ENCODE data around the gene URB2.
"Not testable (repeated sequence)": the region's sequence is repeated elsewhere in the genome, so short reads cannot be mapped to it uniquely, and the experiment has no call there.

Gene URB2

GRCh38 chr1:229614701-229615100 lies 11.3 kb upstream of the URB2 start:
- no peak for DNase-seq (ENCODE audit: low read depth)

- no peak for DNase-seq (ENCODE audit: low read depth)
These were observed 8.5 kb upstream of the URB2 start for GRCh38 chr1:229617351-229618100.

DNA sequence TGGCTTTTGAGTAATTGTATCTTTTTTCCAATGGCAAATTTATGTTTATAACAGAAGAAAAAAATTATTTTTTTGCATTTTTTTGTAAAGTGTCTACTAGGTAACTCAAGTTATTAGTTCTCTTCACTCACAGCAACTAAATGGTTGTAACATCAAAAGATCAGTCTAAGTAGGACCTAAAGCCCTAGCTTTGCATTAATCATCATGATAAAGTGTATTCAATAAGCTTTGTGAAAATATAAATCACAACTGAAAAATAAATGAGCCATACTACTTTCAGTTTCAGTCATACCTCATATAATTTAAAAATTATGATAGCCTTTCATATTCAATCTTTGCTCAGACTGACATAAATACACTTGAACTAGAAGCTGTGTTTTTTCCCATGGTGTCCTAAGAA lies 7.0 kb upstream of the URB2 start:
- DNase-seq (ENCODE audit: low read depth), result no peak

DNA sequence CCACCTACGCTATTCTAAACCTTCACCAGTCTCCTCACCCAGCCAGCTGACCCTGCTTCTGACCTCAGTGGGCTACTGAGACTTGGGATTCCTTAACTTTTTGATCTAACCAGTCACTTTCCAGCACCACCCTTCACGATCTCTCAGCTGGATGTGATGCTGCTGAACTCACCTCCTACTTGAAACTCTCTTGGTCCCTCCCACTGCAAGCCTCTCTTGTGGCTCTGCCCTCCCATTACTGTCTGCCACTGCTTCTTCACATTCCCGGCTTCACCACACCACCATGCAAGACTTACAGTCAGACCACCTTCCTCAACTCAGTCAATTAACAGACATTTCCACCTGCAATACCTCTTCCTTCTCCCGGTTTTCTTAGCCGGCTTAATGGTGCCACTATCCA lies 6.4 kb upstream of the URB2 start:
- no peak for DNase-seq (ENCODE audit: low read depth)

DNA sequence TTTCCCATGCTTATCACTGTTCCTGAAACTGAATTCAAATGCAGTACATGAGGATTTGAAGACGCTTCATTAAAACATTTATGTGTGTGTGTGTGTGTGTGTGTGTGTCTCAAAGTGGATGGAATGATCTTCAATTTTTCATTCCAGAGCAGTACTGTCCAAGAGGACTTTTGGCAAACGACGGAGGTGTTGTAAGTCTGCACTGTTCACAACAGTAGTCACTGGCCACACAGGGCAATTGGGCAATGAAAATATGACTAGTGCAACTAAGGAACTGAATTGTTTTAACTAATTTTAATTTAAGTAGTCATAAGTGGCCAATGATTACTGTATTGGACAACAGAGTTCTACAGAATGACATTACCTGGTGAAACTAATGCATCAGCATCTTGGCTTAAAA lies 5.2 kb upstream of the URB2 start:
- DNase-seq (ENCODE audit: low read depth), result no peak

DNA sequence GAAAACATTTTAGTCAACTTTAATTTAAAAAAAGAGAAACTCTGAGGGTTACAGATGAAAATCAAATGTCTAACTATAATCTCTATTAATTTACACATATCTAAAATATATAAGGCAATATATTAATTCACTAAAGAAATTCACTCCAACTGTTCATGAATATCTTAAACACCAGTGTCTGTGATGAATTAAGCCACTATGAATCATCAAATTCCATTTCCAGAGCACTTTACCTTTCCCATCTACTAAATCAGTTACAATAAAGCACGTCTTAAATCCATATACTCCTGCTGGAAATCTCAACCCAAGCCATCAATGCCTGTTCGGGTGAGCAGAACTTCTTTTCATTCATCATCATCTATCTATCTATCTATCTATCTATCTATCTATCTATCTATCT lies 4.4 kb upstream of the URB2 start:
- DNase-seq (ENCODE audit: low read depth), result no peak

GRCh38 chr1:229622641-229623120 lies 3.4 kb upstream of the URB2 start:
- not testable (repeated sequence) for DNase-seq (ENCODE audit: low read depth)

GRCh38 chr1:229623225-229623624 lies 2.8 kb upstream of the URB2 start:
- DNase-seq (ENCODE audit: low read depth), result no peak

- DNase-seq (ENCODE audit: low read depth), result no peak
These were observed 2.2 kb upstream of the URB2 start for GRCh38 chr1:229623838-229624237.

DNA sequence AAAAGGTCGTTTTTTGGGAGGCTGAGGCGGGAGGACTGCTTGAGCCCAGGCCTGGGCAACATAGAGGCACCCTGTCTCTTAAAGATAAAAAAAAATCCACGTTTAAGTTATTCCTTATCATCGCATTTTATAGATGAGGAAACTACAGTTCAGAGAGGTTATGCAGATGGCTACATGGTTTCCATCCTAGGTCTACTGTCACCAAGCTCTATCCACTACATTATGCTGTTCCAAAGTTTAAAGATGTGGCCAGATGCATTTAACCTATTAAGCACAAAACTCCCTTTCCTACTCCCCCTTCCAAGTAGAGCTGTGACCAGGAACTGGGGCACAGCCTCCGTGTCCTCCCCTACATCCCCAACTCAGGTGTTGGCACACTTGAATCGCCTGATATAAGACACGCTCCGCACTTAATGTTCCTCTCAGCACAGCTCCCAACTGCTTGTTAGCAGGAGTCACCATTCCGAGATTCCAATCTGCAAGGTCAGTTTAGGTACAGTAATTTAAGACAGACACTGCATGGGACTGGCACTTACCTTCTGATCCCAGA lies 1.5 kb upstream of the URB2 start:
- DNase-seq (ENCODE audit: low read depth), result no peak

DNA sequence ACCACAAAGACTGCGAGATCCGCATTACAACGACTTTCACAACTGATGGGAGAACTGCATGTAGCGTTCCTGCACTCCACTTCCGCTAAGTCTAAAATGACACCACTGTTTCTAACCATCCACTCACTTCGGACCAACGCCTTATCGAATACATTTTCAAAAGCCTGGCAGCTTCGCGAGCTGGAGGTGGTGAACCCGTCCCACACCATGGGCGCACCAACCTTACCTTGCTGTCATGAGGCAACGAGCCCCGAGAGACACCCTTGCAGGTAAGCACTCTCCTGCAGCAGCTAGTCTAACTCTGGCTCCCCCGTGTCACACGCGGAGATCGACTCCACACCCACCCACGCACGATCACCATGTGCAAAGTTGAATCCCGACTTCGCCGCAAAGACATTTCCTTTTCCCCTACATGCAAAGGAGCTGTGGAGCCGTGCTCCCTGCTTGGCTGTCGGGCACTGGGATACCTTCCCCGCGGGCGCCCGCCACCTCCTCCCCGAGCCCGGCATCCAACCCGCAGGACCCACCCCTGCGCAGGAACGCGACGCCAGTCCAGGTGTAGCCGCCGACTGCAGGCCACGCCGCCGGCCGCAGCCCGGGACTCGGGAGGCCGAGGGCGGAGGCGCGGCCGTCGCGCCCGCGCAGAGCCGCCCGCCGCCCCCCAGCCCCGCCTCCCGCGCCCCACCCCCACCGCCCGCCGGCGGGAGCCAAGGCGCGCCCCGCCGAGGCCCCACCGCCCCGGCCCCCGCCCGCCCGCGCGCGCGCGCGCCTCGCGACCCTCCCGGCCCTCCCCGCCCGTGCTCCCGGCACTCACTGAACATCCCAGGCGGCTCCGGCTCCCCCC lies 754 bp upstream of the URB2 start:
- DNase-seq (ENCODE audit: low read depth), result peak; percentile 14

- no peak for DNase-seq (ENCODE audit: low read depth)
These were observed 956 bp downstream of the URB2 start for GRCh38 chr1:229627003-229627402.

- no peak for DNase-seq (ENCODE audit: low read depth)
These were observed 3.2 kb downstream of the URB2 start for GRCh38 chr1:229629261-229629660.

DNA sequence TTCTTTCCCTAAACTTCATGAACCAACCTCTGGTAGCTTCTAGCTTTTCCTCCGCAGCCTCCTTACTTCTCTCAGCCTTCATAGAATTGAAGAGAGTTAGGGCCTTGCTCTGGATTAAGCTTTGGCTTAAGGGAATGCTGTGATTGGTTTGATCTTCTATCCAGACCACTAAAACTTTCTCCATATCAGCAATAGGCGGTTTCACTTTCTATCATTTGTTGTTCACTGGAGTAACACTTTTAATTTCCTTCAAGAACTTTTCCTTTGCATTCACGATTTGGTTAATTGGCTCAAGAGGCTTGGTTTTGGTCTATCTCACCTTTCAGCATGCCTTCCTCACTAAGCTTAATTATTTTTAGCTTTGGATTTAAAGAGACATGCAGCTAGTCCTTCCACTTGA lies 5.1 kb downstream of the URB2 start:
- DNase-seq (ENCODE audit: low read depth), result no peak

GRCh38 chr1:229631966-229632365 lies 5.9 kb downstream of the URB2 start:
- DNase-seq (ENCODE audit: low read depth), result no peak

GRCh38 chr1:229636042-229636441 lies 10.0 kb downstream of the URB2 start:
- DNase-seq (ENCODE audit: low read depth), result no peak

GRCh38 chr1:229637746-229638145 lies 11.7 kb downstream of the URB2 start:
- no peak for DNase-seq (ENCODE audit: low read depth)

- DNase-seq (ENCODE audit: low read depth), result no peak
These were observed 14.4 kb downstream of the URB2 start for GRCh38 chr1:229640455-229640854.

DNA sequence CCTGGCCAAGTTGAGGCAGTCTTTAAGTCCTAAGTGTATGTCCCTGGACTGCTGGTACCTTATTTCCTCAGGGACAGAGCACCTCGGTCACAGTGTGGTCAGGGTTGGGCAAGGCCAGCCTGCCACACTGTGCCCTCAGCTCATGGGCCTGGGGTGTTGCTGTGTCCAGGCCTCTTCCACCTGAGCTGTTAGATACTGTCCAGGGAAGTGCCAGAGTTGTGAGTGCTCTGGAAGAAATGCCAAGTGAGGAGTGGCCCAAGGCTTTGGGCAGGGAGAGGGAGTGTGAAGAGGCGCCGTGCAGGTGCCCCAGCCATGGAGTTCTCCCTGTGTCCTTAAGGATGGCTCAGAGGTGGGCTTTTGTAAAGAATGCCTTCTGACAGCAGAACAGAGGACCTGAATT lies 15.3 kb downstream of the URB2 start:
- no peak for DNase-seq (ENCODE audit: low read depth)

GRCh38 chr1:229642376-229642775 lies 16.3 kb downstream of the URB2 start:
- DNase-seq (ENCODE audit: low read depth), result no peak

- no peak for DNase-seq (ENCODE audit: low read depth)
These were observed 16.9 kb downstream of the URB2 start for GRCh38 chr1:229642970-229643369.

- DNase-seq (ENCODE audit: low read depth), result no peak
These were observed 18.1 kb downstream of the URB2 start for GRCh38 chr1:229643996-229644745.
